ENCODE measurements around the gene PLD1.

DNA sequence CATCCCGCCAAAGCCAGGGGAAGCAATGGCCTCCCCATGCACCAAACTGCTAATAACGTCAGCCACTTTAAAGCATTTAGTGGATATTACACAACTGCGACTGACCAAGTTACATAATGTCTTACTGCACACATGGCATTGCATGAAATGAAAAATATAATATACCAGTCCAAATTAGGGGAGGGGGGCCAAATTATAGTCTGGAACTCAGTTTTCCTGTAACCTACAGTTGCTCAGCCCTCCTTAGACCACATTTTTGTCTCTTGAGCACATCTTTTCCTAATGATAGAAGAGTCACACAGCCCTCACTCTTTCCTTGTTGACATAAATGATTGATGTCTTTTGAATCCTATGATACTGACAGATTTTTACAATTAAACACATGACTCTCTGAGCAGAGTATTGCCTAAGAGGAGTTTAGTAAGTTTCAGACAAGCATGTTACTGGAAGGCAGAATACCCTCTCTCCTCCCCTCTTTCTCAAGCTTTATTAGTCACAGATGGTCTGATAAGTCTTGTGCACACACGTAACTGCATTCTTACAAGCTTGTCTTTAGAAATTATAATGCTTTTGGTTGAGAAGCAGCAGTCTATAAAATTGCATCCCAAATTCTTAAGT is 1.1 kb upstream of the PLD1 start:
- TF ChIP-seq, protein P1, sequence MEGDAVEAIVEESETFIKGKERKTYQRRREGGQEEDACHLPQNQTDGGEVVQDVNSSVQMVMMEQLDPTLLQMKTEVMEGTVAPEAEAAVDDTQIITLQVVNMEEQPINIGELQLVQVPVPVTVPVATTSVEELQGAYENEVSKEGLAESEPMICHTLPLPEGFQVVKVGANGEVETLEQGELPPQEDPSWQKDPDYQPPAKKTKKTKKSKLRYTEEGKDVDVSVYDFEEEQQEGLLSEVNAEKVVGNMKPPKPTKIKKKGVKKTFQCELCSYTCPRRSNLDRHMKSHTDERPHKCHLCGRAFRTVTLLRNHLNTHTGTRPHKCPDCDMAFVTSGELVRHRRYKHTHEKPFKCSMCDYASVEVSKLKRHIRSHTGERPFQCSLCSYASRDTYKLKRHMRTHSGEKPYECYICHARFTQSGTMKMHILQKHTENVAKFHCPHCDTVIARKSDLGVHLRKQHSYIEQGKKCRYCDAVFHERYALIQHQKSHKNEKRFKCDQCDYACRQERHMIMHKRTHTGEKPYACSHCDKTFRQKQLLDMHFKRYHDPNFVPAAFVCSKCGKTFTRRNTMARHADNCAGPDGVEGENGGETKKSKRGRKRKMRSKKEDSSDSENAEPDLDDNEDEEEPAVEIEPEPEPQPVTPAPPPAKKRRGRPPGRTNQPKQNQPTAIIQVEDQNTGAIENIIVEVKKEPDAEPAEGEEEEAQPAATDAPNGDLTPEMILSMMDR (IDR thresholded peaks at IDR 0.05) = no peak
- TF ChIP-seq EZH2phosphoT487 (IDR thresholded peaks at IDR 0.05) (no peak), EZH2 (IDR thresholded peaks at IDR 0.05) (no peak)
